NB4 (cell line): Measurements from ENCODE around the gene BRPF3.

Source experiments
- MAX ChIP-seq: IDR thresholded peaks from 2 replicates; pipeline ENCODE4 v1.6.1; 2011; ENCODE audit warnings: low read depth, low read length
- POLR2A ChIP-seq: IDR thresholded peaks from 2 replicates; pipeline ENCODE4 v1.6.1; 2011; ENCODE audit warnings: mild to moderate bottlenecking; ENCODE audit not compliant: insufficient read length; ENCODE audit errors: extremely low read depth
- TF ChIP-seq, protein P1 (sequence below): IDR thresholded peaks from one replicate; pipeline ENCODE4 v1.5.1; 2012; ENCODE audit warnings: low read depth, low read length

DNA sequence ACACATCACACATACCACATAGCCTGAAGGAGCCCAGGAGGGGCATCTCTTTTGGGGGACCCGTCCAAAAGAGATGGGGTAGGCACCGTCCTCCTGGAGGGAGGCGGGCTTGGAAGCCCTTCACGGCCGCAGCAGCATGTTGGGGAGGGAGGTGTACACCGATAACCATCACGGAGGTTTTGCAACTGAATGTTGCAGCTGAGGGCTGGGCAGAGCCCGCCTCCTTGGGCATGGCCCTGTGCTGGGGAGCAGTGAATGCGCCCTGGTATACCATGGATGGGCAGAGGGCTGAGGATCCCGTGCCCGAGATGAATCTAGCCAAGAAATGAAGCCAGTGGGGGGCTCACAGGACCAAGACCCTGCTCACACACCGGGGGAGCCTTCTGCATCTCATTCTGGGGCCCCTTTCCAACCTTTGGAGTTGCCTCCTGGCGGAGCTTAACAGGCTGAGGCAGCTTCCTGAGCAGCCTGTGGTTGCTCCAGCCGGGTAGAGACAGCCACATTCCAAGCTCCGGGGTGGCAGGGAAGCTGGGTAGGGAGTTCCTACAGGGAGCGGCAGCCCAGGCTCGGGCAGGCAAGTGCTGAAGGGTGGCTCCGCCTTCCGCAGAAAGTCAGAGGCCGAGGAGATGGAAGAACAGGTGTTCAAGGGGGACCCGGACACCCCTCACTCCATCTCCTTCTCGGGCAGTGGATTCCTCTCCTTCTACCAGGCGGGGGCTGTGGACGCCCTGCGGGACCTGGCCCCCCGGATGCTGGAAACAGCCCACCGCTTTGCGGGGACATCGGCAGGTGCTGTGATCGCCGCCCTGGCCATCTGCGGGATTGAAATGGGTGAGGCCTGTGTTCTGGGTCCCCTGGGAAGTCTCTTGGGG, 73.5 kb downstream of the BRPF3 start, which contains the start of gene PNPLA1:
- TF ChIP-seq, protein P1, sequence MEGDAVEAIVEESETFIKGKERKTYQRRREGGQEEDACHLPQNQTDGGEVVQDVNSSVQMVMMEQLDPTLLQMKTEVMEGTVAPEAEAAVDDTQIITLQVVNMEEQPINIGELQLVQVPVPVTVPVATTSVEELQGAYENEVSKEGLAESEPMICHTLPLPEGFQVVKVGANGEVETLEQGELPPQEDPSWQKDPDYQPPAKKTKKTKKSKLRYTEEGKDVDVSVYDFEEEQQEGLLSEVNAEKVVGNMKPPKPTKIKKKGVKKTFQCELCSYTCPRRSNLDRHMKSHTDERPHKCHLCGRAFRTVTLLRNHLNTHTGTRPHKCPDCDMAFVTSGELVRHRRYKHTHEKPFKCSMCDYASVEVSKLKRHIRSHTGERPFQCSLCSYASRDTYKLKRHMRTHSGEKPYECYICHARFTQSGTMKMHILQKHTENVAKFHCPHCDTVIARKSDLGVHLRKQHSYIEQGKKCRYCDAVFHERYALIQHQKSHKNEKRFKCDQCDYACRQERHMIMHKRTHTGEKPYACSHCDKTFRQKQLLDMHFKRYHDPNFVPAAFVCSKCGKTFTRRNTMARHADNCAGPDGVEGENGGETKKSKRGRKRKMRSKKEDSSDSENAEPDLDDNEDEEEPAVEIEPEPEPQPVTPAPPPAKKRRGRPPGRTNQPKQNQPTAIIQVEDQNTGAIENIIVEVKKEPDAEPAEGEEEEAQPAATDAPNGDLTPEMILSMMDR, result no peak
- TF ChIP-seq POLR2A (no peak), MAX (no peak)
